ENCODE data around the gene FIGLA.

DNA sequence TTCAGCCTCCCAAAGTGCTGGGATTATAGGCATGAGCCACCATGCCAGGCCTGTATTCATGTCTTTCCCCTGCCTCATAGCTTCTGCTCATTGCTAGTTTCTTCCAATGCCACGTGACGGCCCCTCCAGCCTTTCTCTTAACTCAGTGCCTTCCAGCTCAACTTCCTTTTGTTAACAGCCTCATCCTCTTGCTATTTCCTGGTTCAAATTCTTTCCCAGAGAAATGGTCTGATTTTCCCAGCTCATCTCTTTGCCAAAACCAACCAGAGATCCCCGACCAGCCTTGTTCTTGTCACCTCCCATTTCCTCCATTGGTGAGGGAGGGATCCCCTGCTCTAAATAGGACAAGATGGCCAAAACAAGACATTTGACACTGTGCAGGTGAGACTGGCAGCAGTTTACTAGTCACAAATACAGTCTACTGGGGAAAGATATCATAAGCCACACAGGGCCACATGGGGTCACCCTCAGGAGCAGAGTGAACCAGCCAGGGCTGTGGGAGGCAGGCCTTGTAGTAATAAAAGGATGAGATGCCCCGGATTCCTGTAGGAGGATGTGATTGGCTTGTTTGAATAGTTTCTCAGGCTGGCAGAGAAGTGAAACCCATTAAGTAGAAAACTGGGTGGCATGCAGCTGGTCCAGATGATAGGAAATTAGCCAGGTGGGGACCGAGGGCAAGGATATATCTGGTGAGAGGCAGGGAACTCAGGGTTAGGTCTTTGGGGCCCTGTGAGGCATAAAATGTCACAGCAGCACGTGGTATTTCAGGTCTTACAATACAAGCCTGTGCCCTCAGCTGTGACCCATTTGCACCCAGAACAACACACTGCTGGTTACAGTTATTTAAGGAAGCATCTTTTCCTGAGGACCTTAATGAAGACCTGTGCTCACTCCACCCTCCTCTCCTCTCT, 38.7 kb upstream of the FIGLA start:
- TF ChIP-seq, protein P1, sequence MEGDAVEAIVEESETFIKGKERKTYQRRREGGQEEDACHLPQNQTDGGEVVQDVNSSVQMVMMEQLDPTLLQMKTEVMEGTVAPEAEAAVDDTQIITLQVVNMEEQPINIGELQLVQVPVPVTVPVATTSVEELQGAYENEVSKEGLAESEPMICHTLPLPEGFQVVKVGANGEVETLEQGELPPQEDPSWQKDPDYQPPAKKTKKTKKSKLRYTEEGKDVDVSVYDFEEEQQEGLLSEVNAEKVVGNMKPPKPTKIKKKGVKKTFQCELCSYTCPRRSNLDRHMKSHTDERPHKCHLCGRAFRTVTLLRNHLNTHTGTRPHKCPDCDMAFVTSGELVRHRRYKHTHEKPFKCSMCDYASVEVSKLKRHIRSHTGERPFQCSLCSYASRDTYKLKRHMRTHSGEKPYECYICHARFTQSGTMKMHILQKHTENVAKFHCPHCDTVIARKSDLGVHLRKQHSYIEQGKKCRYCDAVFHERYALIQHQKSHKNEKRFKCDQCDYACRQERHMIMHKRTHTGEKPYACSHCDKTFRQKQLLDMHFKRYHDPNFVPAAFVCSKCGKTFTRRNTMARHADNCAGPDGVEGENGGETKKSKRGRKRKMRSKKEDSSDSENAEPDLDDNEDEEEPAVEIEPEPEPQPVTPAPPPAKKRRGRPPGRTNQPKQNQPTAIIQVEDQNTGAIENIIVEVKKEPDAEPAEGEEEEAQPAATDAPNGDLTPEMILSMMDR (IDR thresholded peaks at IDR 0.05; ENCODE audit: low read depth, low read length, poor library complexity, severe bottlenecking), result no peak
- no peak for TF ChIP-seq EZH2phosphoT487 (IDR thresholded peaks at IDR 0.05; ENCODE audit: borderline replicate concordance, low read length)

Data from DOHH2 (cell line).